AG09309 (cell line): ENCODE data around the gene CDK4.

Experiments used
- DNase-seq: peaks from one replicate; pipeline ENCODE4 v3.0.0-alpha.2; 2010; ENCODE audit warnings: low read depth
- H3K4me3 ChIP-seq: 2 replicates; pipeline ENCODE4 v1.5.1; 2011; ENCODE audit warnings: mild to moderate bottlenecking, low read depth, low read length, moderate library complexity; ENCODE audit not compliant: control insufficient read depth
- CTCF ChIP-seq: IDR thresholded peaks from 2 replicates; pipeline ENCODE4 v1.5.1; 2011; ENCODE audit warnings: mild to moderate bottlenecking, low read depth, low read length, inconsistent platforms; ENCODE audit not compliant: insufficient read depth, control insufficient read depth; ENCODE audit errors: missing control alignments

Gene CDK4

GRCh38 chr12:57752668-57753000 is 524 bp upstream of the CDK4 start:
- H3K4me3 ChIP-seq, result peak overlapping the region; percentile 88
- no peak for TF ChIP-seq CTCF
- DNase-seq, result no peak

GRCh38 chr12:57751432-57751787 is 700 bp downstream of the CDK4 start:
- no peak for DNase-seq
- peak overlapping the region; percentile 88 for H3K4me3 ChIP-seq
- no peak for TF ChIP-seq CTCF

- peak overlapping the region; percentile 88 for H3K4me3 ChIP-seq
- TF ChIP-seq CTCF, result no peak
- DNase-seq, result no peak
These were observed 1.3 kb downstream of the CDK4 start for GRCh38 chr12:57750561-57751431.

- no peak for TF ChIP-seq CTCF
- H3K4me3 ChIP-seq, result no peak overlapping the region
- no peak for DNase-seq
These were observed 3.0 kb downstream of the CDK4 start for GRCh38 chr12:57749061-57749460.

- DNase-seq, result no peak
- TF ChIP-seq CTCF, result no peak
- peak overlapping the region; percentile 69 for H3K4me3 ChIP-seq
These were observed 6.1 kb downstream of the CDK4 start for GRCh38 chr12:57746025-57746424.

- TF ChIP-seq CTCF, result no peak
- H3K4me3 ChIP-seq, result peak overlapping the region; percentile 69
- no peak for DNase-seq
These were observed 6.6 kb downstream of the CDK4 start for GRCh38 chr12:57745485-57745881.
